Activated CD4-positive, alpha-beta memory T cell treated with anti-CD3 and anti-CD28 coated beads, Interleukin-2, amount 10 ng/mL, durations not matched to agents 7 days and 5 days (primary cell): ENCODE results near the gene EGR1. TPM values are rescaled to one million over a fixed set of nuclear protein-coding genes. Genes with fewer than 3 reads are reported as not detected.

ENCODE experiments used
- CTCF ChIA-PET: fragments of 350-600 bp; sonication (Branson Sonifier 250); formaldehyde crosslinking; loops from one replicate; lab custom pipeline; 2021; ENCODE audit warnings: antibody characterized with exemption, inconsistent platforms; lab: Charles Lee
- POLR2A ChIA-PET: fragments of 350-600 bp; sonication (Branson Sonifier 250); formaldehyde crosslinking; loops from one replicate; lab custom pipeline; 2021; ENCODE audit warnings: antibody characterized with exemption; lab: Charles Lee
- DNase-seq: peaks from one replicate; pipeline ENCODE4 v3.0.0-alpha.2; 2020
- H3K27ac Mint-ChIP-seq: one replicate; pipeline ENCODE4 v1.8.0; 2021; ENCODE audit warnings: mild to moderate bottlenecking, mixed read lengths
- H3K27me3 Mint-ChIP-seq: one replicate; pipeline ENCODE4 v1.8.0; 2021; ENCODE audit warnings: mixed read lengths
- H3K36me3 Mint-ChIP-seq: one replicate; pipeline ENCODE4 v1.8.0; 2021; ENCODE audit warnings: low read depth, mixed read lengths
- H3K4me1 Mint-ChIP-seq: one replicate; pipeline ENCODE4 v1.8.0; 2021; ENCODE audit warnings: mixed read lengths
- H3K4me3 Mint-ChIP-seq: one replicate; pipeline ENCODE4 v1.8.0; 2021; ENCODE audit warnings: mild to moderate bottlenecking, mixed read lengths
- H3K9me3 Mint-ChIP-seq: one replicate; pipeline ENCODE4 v1.8.0; 2021; ENCODE audit warnings: mixed read lengths
- total RNA-seq, 2 experiments: library from RNA; stranded (reverse); gene quantifications; one replicate each; pipeline ENCODE4 v1.2.3, GENCODE V29; 2021

The EGR1 gene
- total RNA-seq, result 10 to 100 TPM; 21.0 to 21.6 TPM

DNA sequence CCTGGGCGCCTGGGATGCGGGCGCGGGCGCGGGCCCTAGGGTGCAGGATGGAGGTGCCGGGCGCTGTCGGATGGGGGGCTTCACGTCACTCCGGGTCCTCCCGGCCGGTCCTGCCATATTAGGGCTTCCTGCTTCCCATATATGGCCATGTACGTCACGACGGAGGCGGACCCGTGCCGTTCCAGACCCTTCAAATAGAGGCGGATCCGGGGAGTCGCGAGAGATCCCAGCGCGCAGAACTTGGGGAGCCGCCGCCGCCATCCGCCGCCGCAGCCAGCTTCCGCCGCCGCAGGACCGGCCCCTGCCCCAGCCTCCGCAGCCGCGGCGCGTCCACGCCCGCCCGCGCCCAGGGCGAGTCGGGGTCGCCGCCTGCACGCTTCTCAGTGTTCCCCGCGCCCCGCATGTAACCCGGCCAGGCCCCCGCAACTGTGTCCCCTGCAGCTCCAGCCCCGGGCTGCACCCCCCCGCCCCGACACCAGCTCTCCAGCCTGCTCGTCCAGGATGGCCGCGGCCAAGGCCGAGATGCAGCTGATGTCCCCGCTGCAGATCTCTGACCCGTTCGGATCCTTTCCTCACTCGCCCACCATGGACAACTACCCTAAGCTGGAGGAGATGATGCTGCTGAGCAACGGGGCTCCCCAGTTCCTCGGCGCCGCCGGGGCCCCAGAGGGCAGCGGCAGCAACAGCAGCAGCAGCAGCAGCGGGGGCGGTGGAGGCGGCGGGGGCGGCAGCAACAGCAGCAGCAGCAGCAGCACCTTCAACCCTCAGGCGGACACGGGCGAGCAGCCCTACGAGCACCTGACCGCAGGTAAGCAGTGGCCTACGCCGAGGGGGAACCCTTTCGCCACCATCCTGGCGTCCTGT is at the start of gene EGR1:
Gene EGR1, plus strand, starts transcription at position 219 of the 864 bp plus-strand sequence. Its CDS starts 283 bp downstream, at position 502.
- H3K9me3 Mint-ChIP-seq, result no peaks in the 10 kb centered on the region

DNA sequence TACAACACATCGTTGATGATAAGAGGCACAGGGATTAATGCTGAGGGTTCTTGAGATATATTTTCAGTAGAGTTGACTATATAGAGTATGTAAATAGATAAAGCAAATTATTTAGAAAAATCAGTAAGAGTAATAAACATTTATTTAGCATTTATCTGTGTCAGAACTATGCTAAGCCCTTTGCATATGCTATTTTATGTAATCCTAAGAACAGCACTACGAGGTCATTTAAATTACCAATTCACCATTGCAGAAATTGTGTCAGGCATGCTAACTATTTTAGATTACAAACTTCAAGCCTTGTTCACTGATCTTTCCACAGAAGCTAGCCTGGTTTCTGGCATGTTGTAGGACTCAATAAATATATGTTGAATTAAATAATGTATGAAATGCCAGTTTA is 46.8 kb upstream of the EGR1 start:
- POLR2A ChIA-PET, result no interaction called here
- peaks cover 5% of the 10 kb centered on the region for H3K4me1 Mint-ChIP-seq
- H3K36me3 Mint-ChIP-seq, result peaks cover 52% of the 10 kb centered on the region

More for the DNA sequence above, at the start of gene EGR1:
- H3K27ac Mint-ChIP-seq, result peak within 1 kb of the TSS; percentile 91
- POLR2A ChIA-PET, result interaction anchor here (0.6 to 3.9 kb wide), 26 partner anchors 8 to 810 kb away, joined by 3 to 57 read pairs (median 6); partner anchors contain the start of genes BRD8, CDC23, CDC25C and ETF1
- CTCF ChIA-PET, result interaction anchor here (0.7 to 6.2 kb wide), 25 partner anchors 10 to 1936 kb away, joined by 3 to 46 read pairs (median 6); partner anchors contain the start of genes CDC23, CDC25C, ETF1 and HSPA9
- peaks cover 13% of the 10 kb centered on the region for H3K36me3 Mint-ChIP-seq
- peaks cover 21% of the 10 kb centered on the region for H3K27me3 Mint-ChIP-seq
- H3K4me1 Mint-ChIP-seq, result peaks cover 27% of the 10 kb centered on the region
- peak; percentile 96 for DNase-seq
- peak within 1 kb of the TSS; percentile 83 for H3K4me3 Mint-ChIP-seq

DNA sequence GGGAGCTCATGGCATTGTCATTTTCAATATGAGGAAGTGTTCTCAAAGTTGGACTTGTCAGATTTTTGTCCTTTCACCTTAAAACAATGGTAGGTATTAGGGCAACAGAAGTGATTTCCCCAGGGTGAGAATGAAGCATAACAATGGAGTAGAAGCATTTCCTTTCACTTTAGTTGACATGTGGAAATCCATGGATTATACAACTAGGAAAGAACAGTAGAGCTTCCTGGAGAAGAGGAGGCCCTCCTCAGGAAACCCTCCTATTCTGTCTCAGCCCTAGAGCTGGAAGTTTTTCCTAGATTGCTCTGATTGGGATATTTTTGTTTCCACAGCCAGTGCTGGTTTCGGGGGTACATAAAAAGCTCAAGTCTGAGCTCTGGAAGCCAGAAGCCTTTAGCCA is 40.2 kb upstream of the EGR1 start:
- Mint-ChIP-seq H3K4me3 (no peak overlapping the region), H3K9me3 (no peaks in the 10 kb centered on the region), H3K36me3 (peaks cover 69% of the 10 kb centered on the region), H3K27ac (no peak overlapping the region), H3K27me3 (no peaks in the 10 kb centered on the region), H3K4me1 (no peaks in the 10 kb centered on the region)
- CTCF ChIA-PET, result interaction anchor here (1.3 to 1.6 kb wide), 2 partner anchors 14 to 40 kb away, joined by 3 read pairs; partner anchors contain the start of gene EGR1
- no peak for DNase-seq
- POLR2A ChIA-PET, result no interaction called here

More for the DNA sequence above, 46.8 kb upstream of the EGR1 start:
- H3K4me3 Mint-ChIP-seq, result no peak overlapping the region
- no peak overlapping the region for H3K27ac Mint-ChIP-seq
- no peaks in the 10 kb centered on the region for H3K9me3 Mint-ChIP-seq
- CTCF ChIA-PET, result no interaction called here
- no peak for DNase-seq
- H3K27me3 Mint-ChIP-seq, result no peaks in the 10 kb centered on the region

DNA sequence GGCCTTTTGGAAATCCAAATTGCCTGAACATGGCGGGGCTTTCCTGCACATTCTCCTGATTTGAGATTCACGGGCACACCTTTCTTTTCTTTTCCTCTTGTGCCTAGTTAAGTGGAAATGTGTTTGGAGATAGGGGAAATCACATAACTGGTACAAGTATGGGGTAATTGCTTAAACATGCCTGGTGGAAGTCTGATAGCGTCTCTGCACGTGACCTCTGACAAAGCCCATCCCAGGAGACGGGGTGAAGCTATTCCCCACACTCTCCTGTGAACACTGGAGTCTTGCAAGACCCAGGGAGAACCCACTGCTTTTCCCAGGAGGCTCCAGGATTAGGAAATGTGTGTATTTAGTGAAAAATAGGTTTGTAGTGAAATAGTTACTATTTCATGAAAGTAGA is 29.3 kb upstream of the EGR1 start:
- no peak overlapping the region for H3K4me3 Mint-ChIP-seq
- DNase-seq, result no peak
- peaks cover 7% of the 10 kb centered on the region for H3K4me1 Mint-ChIP-seq
- H3K27ac Mint-ChIP-seq, result no peak overlapping the region
- H3K27me3 Mint-ChIP-seq, result peaks cover 5% of the 10 kb centered on the region
- H3K36me3 Mint-ChIP-seq, result peaks cover 32% of the 10 kb centered on the region
- CTCF ChIA-PET, result no interaction called here
- POLR2A ChIA-PET, result no interaction called here
- no peaks in the 10 kb centered on the region for H3K9me3 Mint-ChIP-seq

DNA sequence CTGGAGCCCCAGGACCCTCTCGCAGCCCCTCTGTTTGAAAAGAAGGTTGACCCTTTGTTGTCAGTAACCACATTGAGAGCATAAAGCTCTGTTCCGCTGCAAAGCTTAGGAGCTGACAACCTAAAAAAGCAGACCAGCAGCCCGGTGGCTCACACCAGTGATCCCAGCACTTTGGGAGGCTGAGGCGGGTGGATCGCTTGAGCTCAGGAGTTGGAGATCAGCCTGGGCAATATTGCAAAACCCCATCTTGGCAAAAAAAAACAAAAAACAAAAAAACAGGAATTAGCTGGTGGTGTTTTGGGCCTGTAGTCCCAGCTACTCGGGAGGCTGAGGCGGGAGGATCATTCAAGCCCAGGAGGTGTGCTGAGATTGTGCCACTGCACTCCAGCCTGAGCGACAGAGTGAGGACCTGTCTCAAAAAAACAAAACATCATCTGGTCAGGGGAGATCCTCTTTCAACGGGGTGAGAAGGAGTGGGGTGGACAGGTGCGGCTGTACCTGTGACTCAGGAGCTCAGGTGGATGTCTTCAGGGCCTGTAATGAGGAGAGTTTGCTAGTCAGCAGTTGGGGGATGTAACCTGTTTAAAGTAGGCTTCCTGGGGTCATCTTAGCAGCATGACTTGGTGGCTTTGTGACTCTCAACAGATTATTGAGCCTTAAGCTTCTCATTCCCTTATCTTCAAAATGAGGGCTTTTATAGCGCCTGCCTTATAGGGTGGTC is 27.1 kb upstream of the EGR1 start:
- Mint-ChIP-seq H3K4me3 (peak overlapping the region; percentile 63), H3K4me1 (peaks cover 7% of the 10 kb centered on the region), H3K36me3 (peaks cover 21% of the 10 kb centered on the region), H3K27me3 (peaks cover 5% of the 10 kb centered on the region), H3K27ac (no peak overlapping the region), H3K9me3 (no peaks in the 10 kb centered on the region)
- POLR2A ChIA-PET, result interaction anchor here (0.6 to 1.8 kb wide), 4 partner anchors 11 to 259 kb away, joined by 3 to 5 read pairs (median 3); partner anchors contain the start of genes BRD8, ETF1 and KIF20A
- no peak for DNase-seq
- CTCF ChIA-PET, result interaction anchor here (0.6 to 2.0 kb wide), 5 partner anchors 12 to 350 kb away, joined by 3 to 11 read pairs (median 6); partner anchors contain the start of genes EGR1 and KDM3B

DNA sequence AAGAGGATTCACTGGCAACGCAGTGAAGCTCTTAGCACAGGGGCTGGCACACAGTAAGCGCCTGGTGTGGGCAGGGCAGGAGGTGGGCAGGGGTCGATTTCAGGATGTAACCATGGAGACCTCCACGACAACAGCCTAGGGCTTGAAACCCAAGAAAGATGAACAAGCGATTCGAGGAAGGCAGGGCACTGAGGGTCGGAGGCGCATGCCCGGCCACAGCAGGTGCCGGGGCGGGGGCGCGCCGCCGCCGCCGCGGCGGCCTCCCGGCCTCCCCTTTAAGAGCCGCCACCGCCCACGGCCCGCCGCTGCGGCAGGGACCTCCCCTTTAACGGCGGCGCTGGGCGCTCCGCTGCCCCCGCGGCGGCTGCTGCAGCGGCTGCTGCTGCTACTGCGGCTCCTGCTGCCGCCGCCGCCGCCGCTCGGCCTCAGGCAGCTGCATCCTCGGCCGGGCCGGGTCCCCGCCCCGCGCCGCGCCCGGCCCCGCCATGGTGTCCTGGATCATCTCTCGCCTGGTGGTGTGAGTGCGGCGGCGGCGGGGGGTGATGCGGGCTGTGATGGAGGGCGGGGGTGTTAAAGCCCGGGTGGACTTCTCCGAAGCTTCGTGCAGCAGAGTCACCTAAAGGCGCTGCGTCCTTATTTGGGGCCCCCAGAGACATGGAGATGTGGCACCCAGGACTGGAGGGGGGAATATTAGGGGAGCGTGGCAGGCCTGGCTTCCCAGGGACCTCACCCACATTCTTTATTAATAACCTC is 26.4 kb upstream of the EGR1 start, which contains the start of gene REEP2:
Gene REEP2, plus strand, starts transcription at position 334 of the 753 bp plus-strand sequence. Its CDS starts 152 bp downstream, at position 486.
- ChIA-PET CTCF (interaction anchor here (0.9 to 2.0 kb wide), 4 partner anchors 11 to 87 kb away, joined by 3 to 11 read pairs (median 7); partner anchors contain the start of genes EGR1 and KDM3B), POLR2A (interaction anchor here (0.6 to 1.8 kb wide), 2 partner anchors 11 to 104 kb away, joined by 3 to 5 read pairs; partner anchors contain the start of gene ETF1)
- Mint-ChIP-seq H3K4me3 (peak within 1 kb of the TSS; percentile 67), H3K36me3 (peaks cover 21% of the 10 kb centered on the region), H3K4me1 (peaks cover 7% of the 10 kb centered on the region), H3K9me3 (no peaks in the 10 kb centered on the region), H3K27me3 (peaks cover 5% of the 10 kb centered on the region), H3K27ac (no peak within 1 kb of the TSS)
- DNase-seq, result peak; percentile 56

DNA sequence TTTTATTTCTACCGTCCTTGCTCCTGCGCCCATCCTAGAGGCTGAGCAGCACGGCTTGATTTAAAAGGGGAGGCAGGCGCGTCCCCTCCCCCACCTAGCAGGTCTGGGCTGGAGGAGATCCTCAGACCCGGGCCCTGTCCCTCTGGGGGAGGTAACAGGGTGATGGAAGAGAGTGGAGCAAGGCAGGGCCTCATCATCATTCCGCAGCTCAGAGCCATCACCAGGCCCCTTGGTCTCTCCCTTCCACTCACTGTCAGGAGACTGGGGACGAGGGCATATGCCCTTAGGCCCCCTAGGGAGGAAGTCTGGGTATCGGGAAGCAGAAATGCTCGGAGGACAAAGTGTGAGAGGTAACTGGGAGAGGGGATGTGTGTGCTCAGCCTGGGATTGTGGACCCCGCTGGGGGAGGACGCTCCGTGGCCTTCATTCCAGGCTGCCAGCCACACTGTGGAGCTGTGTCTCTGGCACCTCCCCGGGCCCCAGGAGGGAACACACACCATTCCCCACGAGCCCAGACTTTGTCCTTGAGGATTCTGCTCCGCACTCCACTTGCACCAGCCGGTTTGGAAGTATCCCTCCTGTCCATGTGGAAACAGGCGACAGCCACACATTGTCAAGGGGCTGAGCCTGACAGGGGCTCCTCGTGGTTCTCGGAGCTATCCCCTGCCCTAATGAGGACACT is 25.7 kb upstream of the EGR1 start:
- peaks cover 5% of the 10 kb centered on the region for H3K27me3 Mint-ChIP-seq
- no peaks in the 10 kb centered on the region for H3K9me3 Mint-ChIP-seq
- ChIA-PET CTCF (no interaction called here), POLR2A (no interaction called here)
- H3K4me1 Mint-ChIP-seq, result peaks cover 7% of the 10 kb centered on the region
- H3K27ac Mint-ChIP-seq, result no peak overlapping the region
- H3K36me3 Mint-ChIP-seq, result peaks cover 21% of the 10 kb centered on the region
- peak overlapping the region; percentile 67 for H3K4me3 Mint-ChIP-seq
- no peak for DNase-seq

DNA sequence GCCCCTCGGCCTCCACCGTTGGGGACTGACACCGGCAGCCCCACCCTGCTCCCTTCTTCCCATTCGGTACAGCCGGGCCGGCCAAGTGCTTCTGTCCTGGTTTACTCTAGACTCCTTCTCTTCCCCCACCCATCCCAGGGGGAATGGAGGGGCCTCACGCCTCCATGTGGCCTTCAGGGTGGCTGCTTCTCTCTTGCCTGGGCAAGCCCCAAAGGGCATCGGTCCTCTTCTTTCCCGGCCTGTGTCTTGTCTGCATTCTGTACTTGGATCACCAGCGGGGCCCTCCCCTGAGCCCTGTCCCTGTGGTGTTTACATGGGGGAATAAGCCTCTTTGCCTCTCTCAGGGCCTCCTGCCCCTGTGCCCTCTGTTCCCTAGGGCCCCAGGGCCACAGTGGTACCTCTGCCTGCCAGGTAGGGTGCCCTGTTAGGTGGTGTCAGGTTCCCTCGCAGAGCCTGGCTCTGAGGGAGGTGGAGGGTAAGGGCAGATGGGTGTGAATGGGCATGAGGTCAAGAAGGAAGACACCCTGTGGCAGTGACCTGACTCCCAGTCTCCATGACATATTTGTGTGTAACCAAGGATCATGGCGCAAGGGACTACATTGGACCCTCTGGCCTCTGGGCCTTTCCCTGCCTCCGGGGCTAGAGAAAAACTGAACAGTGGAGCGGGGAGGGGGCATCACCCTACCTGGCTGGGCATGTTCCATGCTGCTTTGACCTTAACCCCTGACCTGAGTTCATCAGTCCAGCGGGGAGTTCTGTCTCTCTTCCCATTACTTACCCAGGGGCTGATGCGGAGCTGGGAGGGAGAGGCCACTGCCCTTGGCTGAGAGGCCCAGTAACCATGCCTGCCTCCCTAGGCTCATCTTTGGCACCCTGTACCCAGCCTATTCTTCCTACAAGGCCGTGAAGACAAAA is 24.9 kb upstream of the EGR1 start:
- Mint-ChIP-seq H3K27ac (no peak overlapping the region), H3K4me3 (no peak overlapping the region), H3K9me3 (no peaks in the 10 kb centered on the region), H3K27me3 (peaks cover 5% of the 10 kb centered on the region), H3K4me1 (peaks cover 7% of the 10 kb centered on the region), H3K36me3 (peaks cover 13% of the 10 kb centered on the region)
- ChIA-PET CTCF (no interaction called here), POLR2A (no interaction called here)
- no peak for DNase-seq

DNA sequence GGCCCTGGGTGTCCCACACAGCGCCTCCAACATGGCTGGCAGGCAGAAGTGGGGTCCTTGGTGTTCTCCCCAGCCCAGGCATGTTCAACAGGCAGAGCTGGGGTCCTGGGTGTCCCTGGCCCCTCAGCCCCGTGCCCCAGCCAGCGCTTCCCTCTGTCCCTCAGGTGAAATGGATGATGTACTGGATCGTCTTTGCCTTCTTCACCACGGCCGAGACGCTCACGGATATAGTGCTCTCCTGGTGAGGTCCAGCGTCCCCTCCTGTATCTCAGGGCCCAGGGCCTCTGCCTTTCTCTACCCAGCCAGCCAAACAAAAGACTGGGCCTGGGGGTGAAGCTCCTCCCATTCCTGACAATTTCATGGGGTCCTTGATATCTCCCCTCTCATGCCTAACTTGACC is 24.1 kb upstream of the EGR1 start:
- peaks cover 5% of the 10 kb centered on the region for H3K27me3 Mint-ChIP-seq
- H3K36me3 Mint-ChIP-seq, result peaks cover 8% of the 10 kb centered on the region
- H3K4me1 Mint-ChIP-seq, result peaks cover 7% of the 10 kb centered on the region
- ChIA-PET CTCF (no interaction called here), POLR2A (no interaction called here)
- H3K4me3 Mint-ChIP-seq, result no peak overlapping the region
- H3K27ac Mint-ChIP-seq, result no peak overlapping the region
- no peak for DNase-seq
- H3K9me3 Mint-ChIP-seq, result no peaks in the 10 kb centered on the region

DNA sequence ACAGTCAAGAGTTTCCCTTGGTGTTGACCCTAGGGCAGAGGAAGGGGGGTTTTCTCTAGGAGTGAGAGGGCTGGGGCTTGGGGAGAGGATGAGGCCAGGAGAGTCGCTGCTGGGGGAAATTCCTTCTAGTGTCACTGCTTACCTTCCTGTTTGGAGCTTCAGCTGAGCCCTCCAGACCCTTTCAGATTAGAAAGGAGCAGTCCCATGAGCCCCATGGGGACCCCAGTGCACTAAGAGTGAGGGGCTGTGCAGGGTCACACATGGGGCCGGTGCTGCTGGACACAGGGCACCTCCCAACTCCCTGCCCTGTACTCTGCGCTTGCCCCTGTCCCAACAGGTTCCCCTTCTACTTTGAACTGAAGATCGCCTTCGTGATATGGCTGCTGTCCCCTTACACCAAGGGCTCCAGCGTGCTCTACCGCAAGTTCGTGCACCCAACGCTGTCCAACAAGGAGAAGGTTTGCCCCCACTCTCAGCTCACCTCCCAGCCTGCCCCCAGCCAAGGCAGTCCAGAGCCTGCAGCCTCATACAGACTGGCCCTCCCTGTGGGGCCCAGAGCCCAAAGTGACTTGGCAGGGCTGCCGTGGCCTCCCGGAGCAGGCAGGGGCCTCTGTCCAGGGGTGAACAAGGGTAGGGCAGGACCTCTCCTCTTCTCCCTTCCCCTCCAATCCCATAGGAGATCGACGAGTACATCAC is 21.1 kb upstream of the EGR1 start:
- ChIA-PET POLR2A (interaction anchor here (0.9 to 1.5 kb wide), 2 partner anchors 17 to 20 kb away, joined by 3 read pairs; no protein-coding TSS in a partner anchor), CTCF (no interaction called here)
- Mint-ChIP-seq H3K36me3 (no peaks in the 10 kb centered on the region), H3K27me3 (peaks cover 3% of the 10 kb centered on the region), H3K27ac (no peak overlapping the region), H3K4me1 (peaks cover 2% of the 10 kb centered on the region), H3K4me3 (no peak overlapping the region), H3K9me3 (no peaks in the 10 kb centered on the region)
- no peak for DNase-seq
